Dedifferentiated amniotic fluid mesenchymal stem cell (primary cell): ENCODE measurements around the gene ZNF580.

ENCODE experiments used
- DNase-seq: peaks from one replicate; pipeline ENCODE4 v3.0.0-alpha.2; 2016; ENCODE audit errors: extremely low spot score

The ZNF580 gene

DNA sequence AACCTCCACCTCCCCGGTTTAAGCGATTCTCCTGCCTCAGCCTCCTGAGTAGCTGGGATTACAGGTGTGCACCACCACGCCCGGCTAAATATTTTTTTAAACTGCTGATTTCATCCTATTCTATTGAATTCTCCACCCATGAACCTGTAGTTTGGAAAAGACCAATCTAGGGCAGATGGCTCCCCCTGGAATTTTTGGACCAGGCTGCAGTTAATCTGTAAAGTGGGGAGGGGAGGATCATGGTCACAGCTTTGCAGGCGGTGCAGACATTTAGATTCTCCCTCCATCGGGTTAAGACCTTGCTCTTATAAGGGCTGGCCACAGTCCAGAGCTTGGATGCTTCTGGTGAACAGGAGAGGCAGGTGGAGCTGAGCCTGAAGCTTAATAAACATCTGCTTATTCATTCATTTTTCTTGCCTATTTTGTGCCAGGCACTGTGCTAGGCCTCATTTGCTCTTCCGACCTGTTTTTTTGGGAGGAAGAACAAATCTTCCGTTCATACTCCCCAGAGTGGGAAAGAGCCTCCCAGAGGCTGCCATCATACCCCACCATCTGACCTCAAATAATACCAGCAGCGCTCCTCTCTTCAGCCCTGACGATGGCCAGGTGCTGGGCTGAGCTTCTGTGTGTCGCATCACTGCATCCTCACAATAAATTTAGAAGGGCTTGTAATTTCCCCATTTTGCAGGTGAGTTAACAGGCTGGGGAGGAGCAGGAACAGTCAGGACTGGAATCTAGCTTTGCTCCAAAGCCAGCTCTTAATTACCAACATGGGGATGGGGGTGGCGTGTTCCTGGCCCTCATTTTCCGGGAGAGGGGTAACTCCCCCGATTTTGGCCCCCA is 6.3 kb downstream of the ZNF580 start:
- no peak for DNase-seq

GRCh38 chr19:55647732-55648584 is 7.2 kb downstream of the ZNF580 start, which contains the start of gene CCDC106:
Gene CCDC106 (plus strand): TSS chr19:55648212. CDS start chr19:55649047, 835 bp downstream.
- peak; percentile 44 for DNase-seq

- no peak for DNase-seq
Observed at GRCh38 chr19:55648585-55649267, 7.9 kb downstream of the ZNF580 start.

GRCh38 chr19:55649268-55650125 is 8.7 kb downstream of the ZNF580 start:
- DNase-seq: no peak

DNA sequence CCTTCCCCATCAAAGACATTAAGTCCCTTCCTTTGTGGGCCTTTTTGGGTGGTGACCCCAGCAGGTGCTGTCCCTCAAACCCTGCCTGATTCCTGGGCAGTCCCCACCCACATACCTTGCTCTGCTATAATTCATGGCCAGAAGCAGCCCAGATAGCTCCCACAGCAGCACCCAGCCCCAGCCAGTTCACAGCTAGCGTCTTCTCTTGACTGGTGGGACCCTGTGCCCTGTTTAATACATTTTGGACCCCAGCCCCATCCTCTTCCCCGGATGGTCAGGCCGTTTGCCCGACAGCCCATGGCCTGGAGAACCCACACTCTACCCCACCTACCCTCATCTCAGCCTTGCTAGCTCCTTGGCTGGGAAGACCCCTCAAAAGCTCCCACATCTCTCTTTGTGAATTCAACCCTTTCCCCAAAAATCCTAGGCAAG is 9.3 kb downstream of the ZNF580 start:
- DNase-seq: no peak

- no peak for DNase-seq
Observed at GRCh38 chr19:55650602-55651230, 9.9 kb downstream of the ZNF580 start.

- no peak for DNase-seq
Observed at GRCh38 chr19:55651236-55651635, 10.4 kb downstream of the ZNF580 start.

GRCh38 chr19:55652311-55653128 is 11.7 kb downstream of the ZNF580 start:
- no peak for DNase-seq

GRCh38 chr19:55653651-55654322 is 13.0 kb downstream of the ZNF580 start:
- peak; percentile 97 for DNase-seq

GRCh38 chr19:55654323-55654867 is 13.6 kb downstream of the ZNF580 start:
- DNase-seq: peak; percentile 100

DNA sequence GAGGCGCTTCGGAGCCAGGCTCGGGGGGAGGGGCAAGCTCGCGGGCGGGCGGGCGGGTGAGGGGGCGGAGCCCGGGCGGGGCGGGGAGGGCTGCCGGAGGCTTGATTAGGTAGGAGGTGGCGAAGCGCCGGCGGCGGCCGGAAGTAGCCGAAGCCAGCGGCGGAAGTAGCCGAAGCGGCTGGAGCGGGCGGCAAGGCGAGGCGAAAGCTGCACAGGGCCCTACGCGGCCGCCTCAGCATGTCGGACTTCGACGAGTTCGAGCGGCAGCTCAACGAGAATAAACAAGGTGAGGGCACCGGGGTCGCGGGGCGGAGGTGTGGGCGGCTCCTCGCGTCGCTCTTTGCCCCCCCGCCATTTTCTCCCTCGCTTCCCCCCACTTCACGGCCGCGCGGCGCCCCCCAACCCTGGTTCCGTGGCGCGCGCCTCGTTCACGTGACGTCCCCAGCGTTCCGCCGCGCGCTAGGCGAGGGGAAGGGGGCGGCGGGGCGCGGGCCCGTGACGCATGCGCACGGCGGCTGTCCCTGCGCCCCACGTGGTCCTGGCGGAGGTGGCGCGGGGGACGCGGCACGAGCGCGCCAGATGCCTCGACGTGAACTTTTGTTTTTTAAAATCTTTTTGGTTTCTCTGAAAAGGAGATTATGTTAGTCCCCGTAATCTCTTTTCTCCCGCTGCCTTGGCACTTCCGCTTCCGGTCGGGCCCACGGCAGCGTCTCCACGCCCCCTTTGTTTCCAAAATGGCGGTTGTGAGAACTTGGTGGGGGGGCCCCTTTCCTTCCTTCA is 14.3 kb downstream of the ZNF580 start, which contains the start of gene U2AF2:
Gene U2AF2 (plus strand): TSS at position 168 of the 780 bp plus-strand sequence. CDS start 70 bp downstream, at position 238.
- peak; percentile 88 for DNase-seq

DNA sequence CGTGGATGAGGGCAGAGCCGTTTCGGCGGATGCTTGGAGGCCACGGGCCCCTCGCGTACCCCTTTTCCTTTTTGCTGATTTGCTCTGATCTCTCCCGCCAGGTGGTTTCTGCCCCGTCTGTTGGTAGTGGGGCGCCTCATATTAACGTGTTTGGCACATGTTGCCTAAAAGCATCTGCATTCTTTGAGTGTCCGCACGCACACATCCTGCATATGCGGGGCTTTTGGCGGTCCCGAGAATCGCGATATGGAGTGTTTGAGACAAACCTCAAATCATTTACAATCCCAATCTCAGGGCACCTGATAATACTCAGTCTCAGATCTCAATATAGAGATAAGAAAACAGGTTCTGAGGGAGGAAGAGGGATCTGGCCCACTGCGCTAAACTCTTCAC is 14.8 kb downstream of the ZNF580 start:
- DNase-seq: no peak

DNA sequence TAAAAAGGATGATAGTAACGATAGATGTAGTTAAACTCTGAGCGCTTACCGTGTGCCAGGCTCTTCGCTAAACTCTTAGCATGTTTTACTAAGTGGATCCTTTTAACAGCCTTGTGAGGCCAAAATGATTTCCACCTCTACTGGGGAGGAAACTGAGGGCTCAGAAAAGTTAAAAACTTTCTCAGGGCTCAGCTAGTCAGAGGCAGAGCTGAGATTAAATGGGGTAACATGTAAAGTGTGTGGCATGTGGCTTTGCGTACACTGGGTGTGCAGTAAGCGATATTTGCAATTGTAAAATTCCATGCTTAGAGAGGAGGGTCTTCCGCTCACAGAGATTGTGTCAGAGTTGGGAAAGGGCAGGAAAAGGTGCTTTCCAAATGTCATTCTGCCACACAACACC is 15.8 kb downstream of the ZNF580 start:
- DNase-seq: no peak

GRCh38 chr19:55656988-55657747 is 16.4 kb downstream of the ZNF580 start:
- DNase-seq: no peak

DNA sequence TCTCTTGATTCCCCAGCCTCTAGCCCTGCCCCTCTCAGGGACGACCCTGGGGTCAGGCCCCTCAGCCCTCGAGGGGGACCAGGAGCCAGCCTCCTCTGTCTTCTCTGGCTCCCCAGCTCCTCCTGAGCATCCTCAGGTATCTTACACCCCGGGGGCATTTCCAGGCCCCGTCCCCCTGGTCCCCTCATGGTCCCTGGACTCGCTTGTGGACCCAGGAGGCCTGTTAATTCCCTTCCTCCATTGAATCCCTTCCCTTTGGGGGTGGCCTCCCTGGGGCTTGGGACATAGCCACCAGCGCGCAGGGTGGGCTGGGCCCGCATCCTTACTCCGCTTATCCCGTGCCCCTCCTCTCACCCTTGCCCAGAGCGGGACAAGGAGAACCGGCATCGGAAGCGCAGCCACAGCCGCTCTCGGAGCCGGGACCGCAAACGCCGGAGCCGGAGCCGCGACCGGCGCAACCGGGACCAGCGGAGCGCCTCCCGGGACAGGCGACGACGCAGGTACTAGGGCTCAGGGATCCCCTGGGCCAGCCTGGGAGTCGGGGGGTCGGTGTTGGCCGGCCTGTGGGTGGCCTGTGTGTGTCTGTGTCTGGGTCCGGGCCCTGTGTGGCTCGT is 18.2 kb downstream of the ZNF580 start:
- no peak for DNase-seq

GRCh38 chr19:55659822-55660221 is 19.0 kb downstream of the ZNF580 start:
- DNase-seq: no peak

DNA sequence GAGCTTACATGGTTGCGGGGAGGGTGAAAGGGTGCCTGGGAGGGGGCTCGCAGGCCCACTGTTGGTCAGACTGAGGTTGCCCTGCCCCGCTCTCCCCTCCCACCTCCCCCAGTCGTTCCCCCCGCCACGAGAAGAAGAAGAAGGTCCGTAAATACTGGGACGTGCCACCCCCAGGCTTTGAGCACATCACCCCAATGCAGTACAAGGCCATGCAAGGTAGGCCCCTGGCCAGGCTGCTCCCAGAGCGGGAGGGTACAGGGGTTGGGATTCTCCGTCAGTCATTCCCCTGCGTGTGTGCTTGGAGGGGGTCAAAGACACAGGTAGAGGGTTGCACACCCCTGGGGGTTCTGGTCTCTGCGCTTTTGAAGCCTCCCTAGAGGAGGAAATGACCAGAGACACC is 19.6 kb downstream of the ZNF580 start:
- DNase-seq: no peak
